SK-N-MC (cell line): ENCODE data around the gene POLR2J.

Experiments
- DNase-seq: peaks from one replicate; pipeline ENCODE4 v3.0.0-alpha.2; 2011; ENCODE audit warnings: low read depth, low spot score
- H3K27ac ChIP-seq: fragments of 200-600 bp; sonication (generic); 2 replicates; pipeline ENCODE4 v1.5.1; 2016; ENCODE audit warnings: mixed run types
- H3K36me3 ChIP-seq: fragments of 200-600 bp; sonication (generic); 2 replicates; pipeline ENCODE4 v1.6.1; 2017; ENCODE audit warnings: antibody characterized with exemption, low read length, mixed read lengths; ENCODE audit not compliant: insufficient read depth
- H3K4me3 ChIP-seq: fragments of 200-600 bp; sonication (generic); 2 replicates; pipeline ENCODE4 v1.5.1; 2016
- H3K9ac ChIP-seq: fragments of 200-600 bp; sonication (generic); 2 replicates; pipeline ENCODE4 v1.8.0; 2017; ENCODE audit warnings: mixed run types, mixed read lengths; ENCODE audit not compliant: insufficient read length
- H3K9me3 ChIP-seq: fragments of 200-600 bp; sonication (generic); 2 replicates; pipeline ENCODE4 v1.6.1; 2017; ENCODE audit warnings: low read depth, mild to moderate bottlenecking, antibody characterized with exemption, low read length, moderate library complexity, mixed read lengths
- EZH2 ChIP-seq: fragments of 200-600 bp; sonication (generic); IDR thresholded peaks from one replicate; pipeline ENCODE4 v1.6.1; 2017; ENCODE audit warnings: antibody characterized with exemption
- FOXP2 ChIP-seq: optimal IDR thresholded peaks from 2 replicates; pipeline ENCODE3; 2011; ENCODE audit warnings: mild to moderate bottlenecking, moderate library complexity; ENCODE audit not compliant: insufficient read depth; ENCODE audit errors: extremely low read length, control extremely low read depth
- POLR2AphosphoS5 ChIP-seq: IDR thresholded peaks from 2 replicates; pipeline ENCODE4 v1.6.1; 2012; ENCODE audit warnings: mild to moderate bottlenecking, low read depth, low read length, borderline replicate concordance

The POLR2J gene

GRCh38 chr7:102449136-102449535 is 29.6 kb downstream of the POLR2J start:
- no peak for DNase-seq
- H3K4me3 ChIP-seq: no peak overlapping the region
- H3K9ac ChIP-seq: no peak overlapping the region
- TF ChIP-seq POLR2AphosphoS5 (no peak), FOXP2 (no peak), EZH2 (no peak)
- no peaks in the 10 kb centered on the region; the same call in 1 of the 2 replicates for H3K36me3 ChIP-seq
- H3K27ac ChIP-seq: no peak overlapping the region
- no peaks in the 10 kb centered on the region for H3K9me3 ChIP-seq

- Histone ChIP-seq H3K36me3 (no peaks in the 10 kb centered on the region; the same call in 1 of the 2 replicates), H3K4me3 (no peak overlapping the region), H3K9me3 (no peaks in the 10 kb centered on the region), H3K27ac (no peak overlapping the region), H3K9ac (no peak overlapping the region)
- TF ChIP-seq FOXP2: no peak
- TF ChIP-seq POLR2AphosphoS5: no peak
- TF ChIP-seq EZH2: no peak
- no peak for DNase-seq
Observed at GRCh38 chr7:102447311-102447710, 31.4 kb downstream of the POLR2J start.

- Histone ChIP-seq H3K9ac (no peak overlapping the region), H3K9me3 (no peaks in the 10 kb centered on the region), H3K27ac (no peak overlapping the region), H3K36me3 (no peaks in the 10 kb centered on the region; the same call in 1 of the 2 replicates), H3K4me3 (no peak overlapping the region)
- no peak for DNase-seq
- TF ChIP-seq EZH2: no peak
- TF ChIP-seq POLR2AphosphoS5: no peak
- no peak for TF ChIP-seq FOXP2
Observed at GRCh38 chr7:102446387-102447156, 32.1 kb downstream of the POLR2J start.

GRCh38 chr7:102445674-102446071 is 33.0 kb downstream of the POLR2J start:
- Histone ChIP-seq H3K36me3 (no peaks in the 10 kb centered on the region; the same call in 1 of the 2 replicates), H3K9ac (no peak overlapping the region), H3K27ac (no peak overlapping the region), H3K4me3 (no peak overlapping the region), H3K9me3 (no peaks in the 10 kb centered on the region)
- DNase-seq: no peak
- no peak for TF ChIP-seq FOXP2
- TF ChIP-seq POLR2AphosphoS5: no peak
- TF ChIP-seq EZH2: no peak

GRCh38 chr7:102444961-102445673 is 33.6 kb downstream of the POLR2J start:
- Histone ChIP-seq H3K9me3 (no peaks in the 10 kb centered on the region), H3K9ac (no peak overlapping the region), H3K4me3 (no peak overlapping the region), H3K27ac (no peak overlapping the region), H3K36me3 (no peaks in the 10 kb centered on the region; the same call in 1 of the 2 replicates)
- no peak for TF ChIP-seq EZH2
- TF ChIP-seq FOXP2: no peak
- TF ChIP-seq POLR2AphosphoS5: no peak
- no peak for DNase-seq

- H3K27ac ChIP-seq: no peak overlapping the region
- no peak for DNase-seq
- TF ChIP-seq FOXP2 (no peak), POLR2AphosphoS5 (no peak), EZH2 (no peak)
- no peak overlapping the region for H3K4me3 ChIP-seq
- no peaks in the 10 kb centered on the region; the same call in 1 of the 2 replicates for H3K36me3 ChIP-seq
- H3K9ac ChIP-seq: no peak overlapping the region
- no peaks in the 10 kb centered on the region for H3K9me3 ChIP-seq
Observed at GRCh38 chr7:102439963-102440795, 38.5 kb downstream of the POLR2J start.

- Histone ChIP-seq H3K9me3 (no peaks in the 10 kb centered on the region), H3K9ac (no peak overlapping the region), H3K4me3 (no peak overlapping the region), H3K36me3 (no peaks in the 10 kb centered on the region; the same call in 1 of the 2 replicates), H3K27ac (no peak overlapping the region)
- TF ChIP-seq FOXP2 (no peak), EZH2 (no peak), POLR2AphosphoS5 (no peak)
- DNase-seq: no peak
Observed at GRCh38 chr7:102436118-102436517, 42.6 kb downstream of the POLR2J start.

- no peak overlapping the region for H3K9ac ChIP-seq
- peak overlapping the region; percentile 75 for H3K4me3 ChIP-seq
- no peak overlapping the region for H3K27ac ChIP-seq
- H3K36me3 ChIP-seq: no peaks in the 10 kb centered on the region; the same call in 1 of the 2 replicates
- TF ChIP-seq POLR2AphosphoS5: no peak
- TF ChIP-seq EZH2: no peak
- no peak for TF ChIP-seq FOXP2
- DNase-seq: no peak
- no peaks in the 10 kb centered on the region for H3K9me3 ChIP-seq
Observed at GRCh38 chr7:102434039-102434486, 44.7 kb downstream of the POLR2J start.
